Activated CD8-positive, alpha-beta memory T cell treated with anti-CD3 and anti-CD28 coated beads, Interleukin-2, amount 50 U/mL, for 24 hours (primary cell): ENCODE data around the gene CYRIA.

Experiments
- DNase-seq: peaks from one replicate; pipeline ENCODE4 v3.0.0-alpha.2; 2020; ENCODE audit errors: extremely low read depth

CYRIA gene

GRCh38 chr2:16669388-16669787 is 3.8 kb upstream of the CYRIA start:
- no peak for DNase-seq

GRCh38 chr2:16666449-16666801 is 791 bp upstream of the CYRIA start:
- no peak for DNase-seq

- no peak for DNase-seq
Observed at GRCh38 chr2:16664809-16665747, 556 bp downstream of the CYRIA start.

- no peak for DNase-seq
Observed at GRCh38 chr2:16664052-16664731, 1.4 kb downstream of the CYRIA start.

- DNase-seq: no peak
Observed at GRCh38 chr2:16663121-16663905, 2.3 kb downstream of the CYRIA start.

- DNase-seq: no peak
Observed at GRCh38 chr2:16661936-16662839, 3.4 kb downstream of the CYRIA start.

GRCh38 chr2:16661526-16661925 is 4.1 kb downstream of the CYRIA start:
- DNase-seq: no peak

- no peak for DNase-seq
Observed at GRCh38 chr2:16660556-16660955, 5.1 kb downstream of the CYRIA start.

- DNase-seq: no peak
Observed at GRCh38 chr2:16660114-16660513, 5.5 kb downstream of the CYRIA start.

GRCh38 chr2:16658076-16658739 is 7.4 kb downstream of the CYRIA start:
- DNase-seq: no peak

GRCh38 chr2:16657671-16658070 is 8.0 kb downstream of the CYRIA start:
- DNase-seq: no peak

GRCh38 chr2:16656784-16657391 is 8.7 kb downstream of the CYRIA start:
- no peak for DNase-seq

GRCh38 chr2:16655905-16656642 is 9.6 kb downstream of the CYRIA start:
- DNase-seq: no peak

- DNase-seq: no peak
Observed at GRCh38 chr2:16655445-16655837, 10.2 kb downstream of the CYRIA start.

- DNase-seq: no peak
Observed at GRCh38 chr2:16654833-16655444, 10.7 kb downstream of the CYRIA start.

- no peak for DNase-seq
Observed at GRCh38 chr2:16653799-16654198, 11.8 kb downstream of the CYRIA start.

- DNase-seq: no peak
Observed at GRCh38 chr2:16653083-16653375, 12.6 kb downstream of the CYRIA start.

- DNase-seq: no peak
Observed at GRCh38 chr2:16652296-16653082, 13.1 kb downstream of the CYRIA start.
